Activated CD8-positive, alpha-beta T cell treated with anti-CD3 and anti-CD28 coated beads for 36 hours (primary cell): ENCODE measurements around the gene FYN. TPM values are rescaled to one million over a fixed set of nuclear protein-coding genes. Genes with fewer than 3 reads are reported as not detected.

Experiments
- ATAC-seq: fragments of 200-7000 bp; cut with Tn5 transposase; one replicate; pipeline ENCODE4 v1.10.0; 2021; ENCODE audit warnings: mild to moderate bottlenecking, moderate library complexity
- CTCF ChIA-PET: fragments of 350-600 bp; sonication (Branson Sonifier 250); formaldehyde crosslinking; loops from one replicate; lab custom pipeline; 2021; ENCODE audit warnings: antibody characterized with exemption; lab: Charles Lee
- POLR2A ChIA-PET: fragments of 350-600 bp; sonication (Branson Sonifier 250); formaldehyde crosslinking; loops from one replicate; lab custom pipeline; 2021; ENCODE audit warnings: antibody characterized with exemption; lab: Charles Lee
- DNase-seq: peaks from one replicate; pipeline ENCODE4 v3.0.0-alpha.2; 2020
- H3K27ac Mint-ChIP-seq: one replicate; pipeline ENCODE4 v1.8.0; 2021; ENCODE audit warnings: mild to moderate bottlenecking, mixed read lengths
- H3K27me3 Mint-ChIP-seq: one replicate; pipeline ENCODE4 v1.8.0; 2021; ENCODE audit warnings: mixed read lengths
- H3K36me3 Mint-ChIP-seq: one replicate; pipeline ENCODE4 v1.8.0; 2021; ENCODE audit warnings: low read depth, mixed read lengths
- H3K4me1 Mint-ChIP-seq: one replicate; pipeline ENCODE4 v1.8.0; 2021; ENCODE audit warnings: low read depth, mixed read lengths
- H3K4me3 Mint-ChIP-seq: one replicate; pipeline ENCODE4 v1.8.0; 2021; ENCODE audit warnings: mild to moderate bottlenecking, moderate library complexity, mixed read lengths
- H3K9me3 Mint-ChIP-seq: one replicate; pipeline ENCODE4 v1.8.0; 2021; ENCODE audit warnings: mixed read lengths
- intact Hi-C: fragments of 100-400 bp; cut with micrococcal nuclease; formaldehyde crosslinking; loops from one replicate; pipeline ENCODE4 v1.10.0; 2022
- total RNA-seq, 2 experiments: library from RNA; stranded (reverse); gene quantifications; one replicate each; pipeline ENCODE4 v1.2.3, GENCODE V29; 2021
- TF ChIP-seq, protein P1 (sequence below): fragments of 200-600 bp; IDR thresholded peaks from one replicate; pipeline ENCODE4 v1.8.0; 2022; ENCODE audit warnings: antibody characterized with exemption, mild to moderate bottlenecking

Gene FYN
- total RNA-seq, 2 experiments from 2014 or later: 384 to 386 TPM

DNA sequence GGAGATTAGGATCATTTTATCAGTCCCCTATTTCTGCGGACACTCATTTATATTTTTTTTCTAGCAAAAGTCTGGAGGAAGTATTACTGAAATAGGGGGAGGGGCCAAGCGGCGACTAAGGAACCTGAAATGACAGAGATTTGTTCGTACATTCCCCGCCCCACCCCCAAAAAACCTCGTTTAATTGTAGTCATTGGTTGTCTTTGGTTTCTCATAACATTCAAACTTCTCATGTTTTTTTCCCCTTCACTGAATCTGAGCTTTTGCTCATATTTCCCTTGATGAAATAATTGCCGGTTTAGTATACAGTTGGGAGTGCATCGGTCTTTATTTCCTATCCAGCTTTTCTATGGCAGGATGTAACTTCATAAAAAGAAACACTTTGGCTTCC is 768 bp upstream of the FYN start:
- peaks cover 30% of the 10 kb centered on the region for H3K36me3 Mint-ChIP-seq
- no peaks in the 10 kb centered on the region for H3K27me3 Mint-ChIP-seq
- ChIA-PET POLR2A (interaction anchor here (0.6 to 3.4 kb wide), 22 partner anchors 10 to 169 kb away, joined by 3 to 18 read pairs (median 4); no protein-coding TSS in a partner anchor), CTCF (interaction anchor here (0.8 to 1.9 kb wide), 16 partner anchors 9 to 169 kb away, joined by 3 to 10 read pairs (median 4); no protein-coding TSS in a partner anchor)
- intact Hi-C loops: loop anchor here (5.0 kb wide), 3 partner anchors 98 to 162 kb away; no protein-coding TSS in a partner anchor
- DNase-seq: peak; percentile 90
- peaks cover 24% of the 10 kb centered on the region for H3K4me1 Mint-ChIP-seq
- H3K9me3 Mint-ChIP-seq: no peaks in the 10 kb centered on the region
- peak overlapping the region; percentile 92 for H3K27ac Mint-ChIP-seq
- peak overlapping the region; percentile 87 for H3K4me3 Mint-ChIP-seq
- TF ChIP-seq, protein P1, sequence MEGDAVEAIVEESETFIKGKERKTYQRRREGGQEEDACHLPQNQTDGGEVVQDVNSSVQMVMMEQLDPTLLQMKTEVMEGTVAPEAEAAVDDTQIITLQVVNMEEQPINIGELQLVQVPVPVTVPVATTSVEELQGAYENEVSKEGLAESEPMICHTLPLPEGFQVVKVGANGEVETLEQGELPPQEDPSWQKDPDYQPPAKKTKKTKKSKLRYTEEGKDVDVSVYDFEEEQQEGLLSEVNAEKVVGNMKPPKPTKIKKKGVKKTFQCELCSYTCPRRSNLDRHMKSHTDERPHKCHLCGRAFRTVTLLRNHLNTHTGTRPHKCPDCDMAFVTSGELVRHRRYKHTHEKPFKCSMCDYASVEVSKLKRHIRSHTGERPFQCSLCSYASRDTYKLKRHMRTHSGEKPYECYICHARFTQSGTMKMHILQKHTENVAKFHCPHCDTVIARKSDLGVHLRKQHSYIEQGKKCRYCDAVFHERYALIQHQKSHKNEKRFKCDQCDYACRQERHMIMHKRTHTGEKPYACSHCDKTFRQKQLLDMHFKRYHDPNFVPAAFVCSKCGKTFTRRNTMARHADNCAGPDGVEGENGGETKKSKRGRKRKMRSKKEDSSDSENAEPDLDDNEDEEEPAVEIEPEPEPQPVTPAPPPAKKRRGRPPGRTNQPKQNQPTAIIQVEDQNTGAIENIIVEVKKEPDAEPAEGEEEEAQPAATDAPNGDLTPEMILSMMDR: no peak
- ATAC-seq: no peak

DNA sequence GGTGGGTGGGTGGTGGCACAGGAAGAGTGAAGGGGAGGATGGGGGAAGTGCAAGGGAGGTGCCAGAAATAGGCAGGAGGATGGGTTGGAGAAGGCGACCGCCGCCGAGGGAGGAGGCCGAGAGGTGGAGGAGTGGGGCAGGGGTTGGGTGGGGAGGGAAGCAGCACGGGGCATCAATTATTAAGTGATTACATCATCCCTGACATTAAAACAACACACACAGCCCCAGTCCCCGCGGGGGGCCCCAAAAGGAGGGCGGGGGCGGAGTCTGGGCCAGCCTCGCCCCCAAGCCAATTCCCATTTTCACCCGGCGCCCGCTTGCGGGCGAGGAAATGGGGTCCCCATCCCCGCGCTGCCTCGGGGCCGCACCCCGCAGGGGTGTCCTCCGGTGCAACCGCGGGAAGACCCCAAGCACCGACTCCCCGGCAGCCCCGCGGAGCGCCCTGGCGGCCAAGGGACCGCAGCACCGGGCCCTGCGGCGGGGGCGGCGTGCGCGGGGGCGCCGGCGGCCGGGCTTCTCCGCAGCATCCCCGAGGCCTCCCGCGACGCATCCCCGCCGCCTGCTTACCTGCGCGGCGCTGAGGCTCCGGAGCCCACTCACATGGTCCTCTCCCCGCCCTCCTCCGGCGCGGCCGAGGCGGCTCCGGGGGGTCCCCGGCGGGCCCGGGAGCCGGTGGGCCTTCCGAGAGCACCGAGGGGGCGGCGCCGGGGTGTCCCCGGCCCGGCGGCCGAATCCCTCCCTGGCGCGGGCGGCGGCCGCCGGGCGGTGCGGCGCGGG is 663 bp downstream of the FYN start:
- peaks cover 38% of the 10 kb centered on the region for H3K4me1 Mint-ChIP-seq
- no peaks in the 10 kb centered on the region for H3K9me3 Mint-ChIP-seq
- ATAC-seq (peak; percentile 25), DNase-seq (peak; percentile 81)
- intact Hi-C loops: loop anchor here (5.0 kb wide), 3 partner anchors 100 to 160 kb away; no protein-coding TSS in a partner anchor
- peaks cover 41% of the 10 kb centered on the region for H3K36me3 Mint-ChIP-seq
- TF ChIP-seq, protein P1: no peak
- CTCF ChIA-PET: interaction anchor here (0.9 to 1.9 kb wide), 11 partner anchors 29 to 172 kb away, joined by 3 to 9 read pairs (median 6); no protein-coding TSS in a partner anchor
- POLR2A ChIA-PET: interaction anchor here (0.6 to 3.4 kb wide), 21 partner anchors 8 to 389 kb away, joined by 3 to 18 read pairs (median 4); partner anchors contain the start of gene REV3L
- H3K4me3 Mint-ChIP-seq: peak overlapping the region; percentile 98
- H3K27me3 Mint-ChIP-seq: no peaks in the 10 kb centered on the region
- peak overlapping the region; percentile 98 for H3K27ac Mint-ChIP-seq

DNA sequence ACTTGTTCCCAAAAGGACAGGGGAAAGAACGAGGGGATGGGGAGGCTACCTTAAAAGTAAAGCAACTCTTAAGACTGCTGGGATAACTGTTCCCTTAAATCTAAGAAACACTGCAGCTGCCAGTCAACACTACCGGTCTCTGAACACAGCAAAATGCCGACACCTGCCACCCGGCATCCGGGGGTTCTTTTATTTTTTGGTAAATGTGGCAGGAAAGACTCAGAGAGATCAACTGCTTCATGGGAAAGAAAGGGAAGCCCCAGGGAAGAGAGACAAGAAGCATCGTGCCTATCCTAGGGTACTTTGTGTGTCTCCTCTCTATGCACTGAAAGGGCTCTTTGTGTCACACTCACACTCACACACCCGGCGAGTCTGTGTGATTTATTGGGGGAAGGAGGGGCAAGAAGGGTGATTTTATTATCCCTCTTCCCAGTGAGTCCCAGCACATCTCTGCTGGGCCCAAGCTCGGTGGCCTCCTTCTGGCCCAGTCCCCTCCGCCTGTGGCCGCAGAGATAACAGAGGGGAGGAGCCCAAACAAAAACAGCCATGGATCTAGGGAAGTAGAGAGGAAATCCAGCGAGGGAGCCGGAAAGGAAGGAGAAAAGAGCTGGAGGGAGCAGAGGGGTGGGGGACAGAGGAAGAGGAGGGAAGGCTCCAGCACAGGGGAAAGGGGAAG is 1.4 kb downstream of the FYN start:
- Mint-ChIP-seq H3K27me3 (no peaks in the 10 kb centered on the region), H3K4me1 (peaks cover 44% of the 10 kb centered on the region)

DNA sequence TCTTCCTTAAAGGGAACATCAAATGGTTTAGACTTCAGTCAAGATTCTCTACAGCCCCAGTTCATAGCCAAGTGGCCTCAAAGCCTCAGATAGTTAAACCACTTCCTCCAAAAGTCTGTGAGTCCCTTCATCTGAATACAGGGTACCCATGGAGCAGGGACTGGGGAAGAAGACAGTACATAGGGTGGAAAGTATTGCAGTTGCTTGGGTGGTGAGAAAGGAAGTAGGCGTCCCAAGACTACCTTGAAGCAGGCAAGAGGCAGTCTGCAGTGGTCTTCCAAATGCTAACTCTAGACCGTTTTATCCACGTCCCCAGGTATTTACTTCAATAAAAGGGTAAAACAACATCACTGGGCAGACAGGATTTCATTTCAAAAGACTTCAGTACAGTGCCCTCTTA is 2.0 kb downstream of the FYN start:
- DNase-seq: peak; percentile 68
- Mint-ChIP-seq H3K4me3 (peak overlapping the region; percentile 98), H3K27ac (peak overlapping the region; percentile 98), H3K4me1 (peaks cover 50% of the 10 kb centered on the region), H3K9me3 (no peaks in the 10 kb centered on the region), H3K36me3 (peaks cover 52% of the 10 kb centered on the region), H3K27me3 (no peaks in the 10 kb centered on the region)
- peak; percentile 40 for ATAC-seq
- TF ChIP-seq, protein P1: no peak
- POLR2A ChIA-PET: interaction anchor here (0.8 to 3.4 kb wide), 15 partner anchors 9 to 145 kb away, joined by 3 to 18 read pairs (median 4); no protein-coding TSS in a partner anchor
- intact Hi-C loops: loop anchor here (2.0 to 5.0 kb wide), 6 partner anchors 32 to 172 kb away; no protein-coding TSS in a partner anchor
- CTCF ChIA-PET: interaction anchor here (1.0 to 2.1 kb wide), 4 partner anchors 45 to 161 kb away, joined by 3 to 6 read pairs (median 4); no protein-coding TSS in a partner anchor

More for the DNA sequence above, 1.4 kb downstream of the FYN start:
- DNase-seq (peak; percentile 50), ATAC-seq (no peak)
- intact Hi-C loops: loop anchor here (2.0 to 5.0 kb wide), 6 partner anchors 33 to 171 kb away; no protein-coding TSS in a partner anchor
- POLR2A ChIA-PET: interaction anchor here (0.6 to 3.4 kb wide), 16 partner anchors 9 to 389 kb away, joined by 3 to 18 read pairs (median 3); partner anchors contain the start of gene REV3L
- H3K27ac Mint-ChIP-seq: peak overlapping the region; percentile 98
- TF ChIP-seq, protein P1: no peak
- H3K9me3 Mint-ChIP-seq: no peaks in the 10 kb centered on the region
- peak overlapping the region; percentile 98 for H3K4me3 Mint-ChIP-seq
- H3K36me3 Mint-ChIP-seq: peaks cover 47% of the 10 kb centered on the region
- CTCF ChIA-PET: interaction anchor here (0.9 to 1.0 kb wide), 2 partner anchors 65 to 79 kb away, joined by 3 to 4 read pairs; no protein-coding TSS in a partner anchor
